Measurements from ENCODE around the gene BUD31.

- TF ChIP-seq CTCF (IDR thresholded peaks at IDR 0.05; ENCODE audit: low read depth, low read length, missing input control) (no peak), SP1 (IDR thresholded peaks at IDR 0.05) (no peak), EGR1 (IDR thresholded peaks at IDR 0.05; ENCODE audit: low read depth in 2 of 2) (no peak), RAD21 (IDR thresholded peaks at IDR 0.05) (no peak), NR2F2 (IDR thresholded peaks at IDR 0.05) (no peak)
These were observed 413 bp downstream of the BUD31 start for GRCh38 chr7:99409192-99409572.

Data from liver (tissue), 3 donors.